GM18505 (cell line): ENCODE measurements around the gene NMU.
"Not testable (repeated sequence)": the region's sequence is repeated elsewhere in the genome, so short reads cannot be mapped to it uniquely, and the experiment has no call there.

Experiments
- ATAC-seq: cut with Tn5 transposase; IDR thresholded peaks from one replicate; pipeline ENCODE4 v1.9.1; 2021; ENCODE audit not compliant: unreplicated experiment
- POLR2A ChIP-seq: IDR thresholded peaks from 4 replicates; pipeline ENCODE4 v1.6.1; 2011; ENCODE audit warnings: borderline replicate concordance; ENCODE audit not compliant: insufficient read depth, insufficient read length; ENCODE audit errors: extremely low read depth

Gene NMU

DNA sequence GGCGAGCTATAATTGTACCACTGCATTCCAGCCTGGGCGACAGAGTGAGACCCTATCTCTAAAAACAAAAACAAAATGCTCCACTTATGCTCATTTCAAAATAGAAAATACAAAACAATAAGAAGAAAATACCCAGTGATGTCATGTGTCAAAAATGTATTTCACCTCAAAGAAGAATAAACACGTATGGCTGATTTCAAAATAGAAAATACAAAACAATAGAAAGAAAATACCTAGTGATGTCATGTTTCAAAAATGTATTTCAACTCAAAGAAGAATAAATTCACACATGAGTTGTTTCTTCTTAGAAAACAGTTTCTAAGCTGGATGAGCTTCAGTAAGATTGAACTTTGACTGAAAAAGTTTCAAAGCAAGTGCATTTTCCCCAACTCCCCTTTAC is 23.8 kb downstream of the NMU start:
- ATAC-seq, result no peak
- TF ChIP-seq POLR2A, result no peak

- no peak for TF ChIP-seq POLR2A
- no peak for ATAC-seq
Observed at GRCh38 chr4:55611358-55612059, 24.6 kb downstream of the NMU start.

- no peak for ATAC-seq
- no peak for TF ChIP-seq POLR2A
Observed at GRCh38 chr4:55610381-55610780, 25.7 kb downstream of the NMU start.

DNA sequence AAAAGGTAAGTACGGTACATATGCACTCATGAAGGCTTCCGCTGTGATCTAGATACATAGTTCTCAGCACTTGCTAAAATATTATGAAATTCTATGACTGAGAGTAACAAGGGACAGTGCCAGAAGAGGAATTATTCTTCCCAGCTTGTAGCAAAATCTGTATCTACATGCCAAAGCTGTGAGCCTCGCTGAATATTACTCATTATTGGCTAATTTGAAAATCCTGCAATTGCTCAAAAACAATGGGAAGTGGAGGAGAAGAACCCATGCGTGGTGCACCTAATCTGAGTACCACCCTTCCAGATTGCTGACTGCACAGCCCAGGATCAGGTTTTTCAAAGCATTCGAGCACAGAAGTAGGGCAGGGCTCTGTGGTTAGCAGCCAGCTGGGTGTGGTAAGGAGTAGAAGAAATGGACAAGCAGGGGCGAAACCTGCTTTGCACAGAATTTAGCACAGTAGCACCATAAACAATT is 26.7 kb downstream of the NMU start:
- no peak for TF ChIP-seq POLR2A
- no peak for ATAC-seq

DNA sequence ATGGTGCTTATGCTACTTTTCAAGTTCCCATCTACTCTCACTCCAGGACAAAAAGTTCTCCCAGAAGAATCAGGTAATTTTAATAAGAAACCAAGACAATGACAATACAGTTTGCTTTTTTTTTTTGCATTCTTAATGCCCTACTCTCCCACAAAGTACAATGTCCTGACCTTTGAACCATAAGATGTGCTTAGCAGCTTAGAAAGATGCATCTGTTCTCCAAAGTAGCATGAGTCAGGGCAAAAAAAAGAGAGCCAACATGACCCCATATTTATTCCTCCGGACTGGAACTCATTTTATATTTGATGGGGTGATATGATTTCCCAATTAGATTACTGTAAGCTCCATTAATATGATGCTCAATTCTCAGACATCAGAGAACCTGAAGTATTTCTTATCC is 27.5 kb downstream of the NMU start:
- no peak for TF ChIP-seq POLR2A
- no peak for ATAC-seq

GRCh38 chr4:55604996-55605395 is 31.1 kb downstream of the NMU start:
- no peak for ATAC-seq

GRCh38 chr4:55600640-55601039 is 35.5 kb downstream of the NMU start:
- TF ChIP-seq POLR2A, result no peak
- no peak for ATAC-seq

More at GRCh38 chr4:55604996-55605395, 31.1 kb downstream of the NMU start:
- TF ChIP-seq POLR2A, result no peak

GRCh38 chr4:55598641-55599040 is 37.5 kb downstream of the NMU start:
- no peak for TF ChIP-seq POLR2A
- ATAC-seq, result no peak

DNA sequence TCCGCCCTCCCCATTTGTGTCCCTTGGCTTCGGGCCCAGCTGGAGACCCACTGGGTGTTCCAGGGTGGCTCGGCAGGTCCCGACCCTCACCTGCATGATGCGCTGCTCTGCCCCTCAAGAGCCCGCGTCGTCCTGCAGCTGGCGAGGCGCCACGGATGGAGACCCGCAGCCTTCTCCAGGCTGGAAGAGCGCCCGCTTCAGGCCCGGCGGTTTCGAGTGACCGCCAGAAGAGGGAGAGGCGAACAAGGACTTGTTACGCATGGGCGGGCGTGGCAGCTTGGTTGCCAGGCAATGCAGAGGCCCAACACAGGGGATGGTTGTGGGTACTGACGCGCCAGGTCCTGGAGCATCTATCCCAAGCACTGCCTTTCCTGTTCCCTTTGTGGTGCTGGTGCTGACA is 44.1 kb downstream of the NMU start, which contains the start of gene PDCL2:
Gene PDCL2, minus strand, starts transcription at position 232 of the 400 bp plus-strand sequence. Its CDS starts 136 bp downstream, at position 96.
- ATAC-seq, result no peak
- no peak for TF ChIP-seq POLR2A

- no peak for TF ChIP-seq POLR2A
- no peak for ATAC-seq
Observed at GRCh38 chr4:55588160-55588559, 47.9 kb downstream of the NMU start.

- not testable (repeated sequence) for ATAC-seq
Observed at GRCh38 chr4:55582773-55583172, 53.3 kb downstream of the NMU start.

DNA sequence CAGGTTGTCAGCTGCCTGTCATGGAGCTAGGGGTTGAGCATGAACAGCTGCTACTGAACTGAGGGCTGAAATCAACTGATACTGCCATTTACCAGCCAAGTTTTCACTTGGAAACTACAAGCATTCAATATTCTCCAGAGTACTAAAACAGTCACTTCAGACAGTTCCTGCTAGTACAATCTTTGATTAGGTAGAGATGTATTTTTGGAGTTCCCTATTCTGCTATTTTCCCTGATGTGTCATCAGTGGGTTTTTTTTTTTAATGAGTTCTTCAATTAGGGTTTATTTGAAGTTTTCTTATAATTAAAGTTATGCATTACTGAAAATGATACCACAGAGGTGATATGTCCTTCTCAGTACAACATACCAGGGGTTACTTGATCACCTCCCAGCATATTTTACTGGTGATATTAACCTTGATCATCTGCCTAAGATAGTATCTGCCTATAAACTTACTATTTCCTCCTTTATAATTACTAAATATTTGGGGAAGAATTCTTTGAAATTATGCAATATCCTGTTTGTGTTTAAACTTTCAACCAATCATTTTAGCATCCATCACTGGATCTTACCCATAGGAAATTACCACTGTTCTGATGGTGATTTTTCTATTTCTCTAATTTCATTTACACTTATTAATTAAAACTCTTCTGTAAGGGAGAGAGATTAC is 57.6 kb downstream of the NMU start:
- no peak for ATAC-seq
- no peak for TF ChIP-seq POLR2A

DNA sequence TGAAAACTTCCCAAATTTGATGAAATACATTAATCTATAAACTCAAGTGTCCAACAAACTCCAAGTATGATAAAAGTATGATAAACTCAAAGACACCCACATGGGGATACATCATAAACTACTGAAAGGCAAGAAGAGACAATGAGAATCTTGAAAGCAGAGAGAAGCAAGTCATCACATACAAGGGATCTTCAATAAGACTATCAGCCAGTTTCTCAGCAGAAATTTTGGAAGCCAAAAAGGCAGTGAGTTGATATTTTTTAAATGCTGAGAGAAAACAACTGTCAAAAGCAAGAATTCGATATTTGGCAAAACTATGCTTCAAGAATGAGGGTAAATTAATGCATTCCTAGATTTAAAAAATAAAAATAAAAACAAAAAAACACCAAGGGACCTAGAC is 60.6 kb downstream of the NMU start:
- ATAC-seq, result no peak

GRCh38 chr4:55574252-55574651 is 61.8 kb downstream of the NMU start:
- no peak for ATAC-seq
- TF ChIP-seq POLR2A, result no peak

More for the DNA sequence above, 60.6 kb downstream of the NMU start:
- TF ChIP-seq POLR2A, result no peak
